ENCODE data around the gene ZGLP1.
"Not testable (repeated sequence)": the region's sequence is repeated elsewhere in the genome, so short reads cannot be mapped to it uniquely, and the experiment has no call there.

The ZGLP1 gene

DNA sequence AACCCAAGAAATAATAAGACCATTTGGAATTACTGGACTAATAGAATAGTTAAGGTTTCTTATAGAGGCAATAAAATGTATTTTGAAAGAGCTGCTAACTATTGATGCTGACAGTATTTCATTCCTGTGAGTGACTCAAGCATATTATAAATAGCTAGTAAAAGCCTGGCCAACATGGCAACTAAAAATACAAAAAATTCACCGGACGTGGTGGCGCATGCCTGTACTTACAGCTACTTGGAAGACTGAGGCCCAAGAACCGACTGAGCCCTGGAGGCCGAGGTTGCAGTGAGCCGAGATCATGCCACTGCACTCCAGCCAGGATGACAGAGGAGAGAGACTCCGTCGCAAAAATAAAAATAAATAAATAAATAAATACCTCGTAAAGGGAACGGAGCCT lies 35.2 kb upstream of the ZGLP1 start:
- H3K4me1 ChIP-seq (ENCODE audit: control insufficient read depth in 1 of 2, insufficient read depth in 1 of 2, low read depth in 1 of 2, low read length in 1 of 2) = peaks cover 51 to 53% of the 10 kb centered on the region in 2 experiments
- H3K27ac ChIP-seq = peak overlapping the region; percentile 100
- H3K27me3 ChIP-seq = no peaks in the 10 kb centered on the region
- peak overlapping the region in 1 of 2 experiments; percentile 18 for H3K4me3 ChIP-seq (ENCODE audit: low read depth in 1 of 2, low read length in 1 of 2)
- H3K9me3 ChIP-seq = no peaks in the 10 kb centered on the region
- H3K36me3 ChIP-seq = peaks cover 8% of the 10 kb centered on the region
- TF ChIP-seq, protein P1, sequence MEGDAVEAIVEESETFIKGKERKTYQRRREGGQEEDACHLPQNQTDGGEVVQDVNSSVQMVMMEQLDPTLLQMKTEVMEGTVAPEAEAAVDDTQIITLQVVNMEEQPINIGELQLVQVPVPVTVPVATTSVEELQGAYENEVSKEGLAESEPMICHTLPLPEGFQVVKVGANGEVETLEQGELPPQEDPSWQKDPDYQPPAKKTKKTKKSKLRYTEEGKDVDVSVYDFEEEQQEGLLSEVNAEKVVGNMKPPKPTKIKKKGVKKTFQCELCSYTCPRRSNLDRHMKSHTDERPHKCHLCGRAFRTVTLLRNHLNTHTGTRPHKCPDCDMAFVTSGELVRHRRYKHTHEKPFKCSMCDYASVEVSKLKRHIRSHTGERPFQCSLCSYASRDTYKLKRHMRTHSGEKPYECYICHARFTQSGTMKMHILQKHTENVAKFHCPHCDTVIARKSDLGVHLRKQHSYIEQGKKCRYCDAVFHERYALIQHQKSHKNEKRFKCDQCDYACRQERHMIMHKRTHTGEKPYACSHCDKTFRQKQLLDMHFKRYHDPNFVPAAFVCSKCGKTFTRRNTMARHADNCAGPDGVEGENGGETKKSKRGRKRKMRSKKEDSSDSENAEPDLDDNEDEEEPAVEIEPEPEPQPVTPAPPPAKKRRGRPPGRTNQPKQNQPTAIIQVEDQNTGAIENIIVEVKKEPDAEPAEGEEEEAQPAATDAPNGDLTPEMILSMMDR (IDR thresholded peaks at IDR 0.05) = no peak

DNA sequence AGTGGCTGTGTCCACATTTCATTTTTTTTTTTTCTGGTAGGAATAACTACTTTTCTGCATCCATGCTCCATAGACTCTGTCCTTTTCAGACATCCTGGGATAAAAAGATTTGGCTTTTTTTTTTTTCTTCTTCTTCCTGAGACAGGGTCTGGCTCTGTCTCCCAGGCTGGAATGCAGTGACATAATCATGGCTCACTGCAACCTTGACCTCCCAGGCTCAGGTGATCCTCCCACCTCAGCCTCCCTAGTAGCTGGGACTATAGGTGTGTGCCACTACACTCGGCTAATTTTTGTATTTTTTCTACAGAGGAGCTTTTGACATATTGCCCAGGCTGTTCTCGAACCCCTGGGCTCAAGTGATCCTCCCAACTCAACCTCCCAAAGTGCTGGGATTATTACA lies 33.9 kb upstream of the ZGLP1 start:
- peak overlapping the region; percentile 100 for H3K27ac ChIP-seq
- no peaks in the 10 kb centered on the region for H3K9me3 ChIP-seq
- H3K36me3 ChIP-seq = no peaks in the 10 kb centered on the region
- H3K4me3 ChIP-seq (ENCODE audit: low read depth in 1 of 2, low read length in 1 of 2) = no peak overlapping the region
- peaks cover 55 to 66% of the 10 kb centered on the region in 2 experiments for H3K4me1 ChIP-seq (ENCODE audit: control insufficient read depth in 1 of 2, insufficient read depth in 1 of 2, low read depth in 1 of 2, low read length in 1 of 2)
- H3K27me3 ChIP-seq = no peaks in the 10 kb centered on the region
- TF ChIP-seq, protein P1 (IDR thresholded peaks at IDR 0.05) = no peak

DNA sequence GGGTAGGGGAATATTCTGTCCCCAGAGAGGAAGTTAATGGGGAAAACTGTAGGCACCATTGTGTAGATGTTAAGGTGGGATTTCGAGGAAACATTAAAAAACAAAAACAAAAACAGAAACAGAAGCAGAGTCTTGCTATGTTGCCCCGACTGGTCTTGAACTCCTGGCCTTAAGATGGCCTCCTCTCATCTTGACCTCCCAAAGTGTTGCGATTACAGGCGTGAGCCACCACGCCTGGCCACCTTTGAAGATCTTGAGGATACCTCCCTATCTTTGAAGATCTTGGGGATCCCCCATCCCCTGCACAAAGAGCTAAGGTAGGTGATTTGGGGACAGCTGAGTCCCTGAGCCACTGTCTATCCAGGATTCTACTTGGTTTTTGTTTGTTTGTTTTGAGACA lies 30.4 kb upstream of the ZGLP1 start:
- no peaks in the 10 kb centered on the region for H3K9me3 ChIP-seq
- H3K36me3 ChIP-seq = peaks cover 29% of the 10 kb centered on the region
- H3K4me3 ChIP-seq (ENCODE audit: low read depth in 1 of 2, low read length in 1 of 2) = peak overlapping the region; percentile 81 to 97
- H3K27ac ChIP-seq = peak overlapping the region; percentile 96
- no peaks in the 10 kb centered on the region for H3K27me3 ChIP-seq
- peaks cover 55 to 68% of the 10 kb centered on the region in 2 experiments for H3K4me1 ChIP-seq (ENCODE audit: control insufficient read depth in 1 of 2, insufficient read depth in 1 of 2, low read depth in 1 of 2, low read length in 1 of 2)
- TF ChIP-seq, protein P1 (IDR thresholded peaks at IDR 0.05) = no peak

DNA sequence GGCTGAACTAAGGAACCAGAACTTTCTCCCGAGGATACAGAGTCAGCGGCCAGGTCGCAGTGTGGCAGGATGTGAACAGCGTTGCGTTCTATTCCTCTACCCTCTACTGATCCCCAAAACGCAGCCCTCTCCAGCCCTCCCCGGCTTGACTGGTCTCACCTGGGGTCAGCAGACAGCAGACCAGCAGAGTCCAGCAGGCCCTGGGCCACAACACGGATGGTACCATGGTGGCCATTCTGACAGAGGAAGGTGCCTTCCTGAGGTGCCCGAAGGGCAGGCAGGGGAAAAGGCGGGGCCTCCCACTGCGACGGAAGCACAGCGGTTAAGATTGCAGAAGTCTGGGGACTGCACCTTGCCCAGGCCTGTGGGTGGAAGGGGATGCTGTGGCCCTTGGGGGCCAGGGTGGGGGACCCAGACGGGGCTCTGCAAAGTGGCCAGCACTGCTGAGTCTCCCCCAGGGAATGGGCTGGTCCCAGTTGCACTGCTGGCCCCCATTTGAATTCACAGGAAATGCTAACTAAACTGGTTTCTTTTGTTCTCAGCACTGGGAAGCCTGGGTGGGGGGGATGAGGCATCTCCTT lies 29.9 kb upstream of the ZGLP1 start, which contains the start of gene ICAM3:
ICAM3 (minus strand) TSS at position 245 of the 581 bp plus-strand sequence; CDS start at position 235, 10 bp downstream.
- Histone ChIP-seq H3K9me3 (no peaks in the 10 kb centered on the region), H3K36me3 (peaks cover 34% of the 10 kb centered on the region), H3K27me3 (no peaks in the 10 kb centered on the region), H3K4me3 (ENCODE audit: low read depth in 1 of 2, low read length in 1 of 2) (peak within 1 kb of the TSS; percentile 81 to 97), H3K4me1 (ENCODE audit: control insufficient read depth in 1 of 2, insufficient read depth in 1 of 2, low read depth in 1 of 2, low read length in 1 of 2) (peaks cover 55 to 68% of the 10 kb centered on the region in 2 experiments), H3K27ac (peak within 1 kb of the TSS; percentile 96)
- TF ChIP-seq, protein P1 (IDR thresholded peaks at IDR 0.05) = peak; percentile 25

DNA sequence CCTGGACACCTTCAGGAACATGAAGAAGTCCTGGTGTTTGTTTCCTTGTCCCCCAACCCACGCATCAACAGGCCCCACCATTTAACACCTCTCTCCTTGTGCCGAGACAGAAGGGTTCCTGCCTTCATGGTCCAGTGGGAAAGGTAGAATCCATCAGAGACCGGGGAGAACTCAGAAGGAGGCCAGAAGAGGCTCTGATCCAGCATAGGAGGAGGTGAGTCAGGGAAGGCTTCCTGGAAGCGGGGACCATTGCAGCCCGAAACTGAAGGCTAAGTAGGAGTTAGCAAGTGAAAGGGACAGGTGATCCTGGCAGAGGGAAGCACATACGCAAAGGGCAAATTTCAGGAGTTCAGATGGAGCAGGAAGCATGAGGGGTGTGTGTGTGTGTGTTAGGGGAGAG lies 29.3 kb upstream of the ZGLP1 start:
- no peaks in the 10 kb centered on the region for H3K27me3 ChIP-seq
- H3K36me3 ChIP-seq = peaks cover 39% of the 10 kb centered on the region
- peak overlapping the region; percentile 81 to 97 for H3K4me3 ChIP-seq (ENCODE audit: low read depth in 1 of 2, low read length in 1 of 2)
- peak overlapping the region; percentile 96 for H3K27ac ChIP-seq
- H3K4me1 ChIP-seq (ENCODE audit: control insufficient read depth in 1 of 2, insufficient read depth in 1 of 2, low read depth in 1 of 2, low read length in 1 of 2) = peaks cover 56 to 70% of the 10 kb centered on the region in 2 experiments
- peaks cover 3% of the 10 kb centered on the region for H3K9me3 ChIP-seq
- TF ChIP-seq, protein P1 (IDR thresholded peaks at IDR 0.05) = no peak

DNA sequence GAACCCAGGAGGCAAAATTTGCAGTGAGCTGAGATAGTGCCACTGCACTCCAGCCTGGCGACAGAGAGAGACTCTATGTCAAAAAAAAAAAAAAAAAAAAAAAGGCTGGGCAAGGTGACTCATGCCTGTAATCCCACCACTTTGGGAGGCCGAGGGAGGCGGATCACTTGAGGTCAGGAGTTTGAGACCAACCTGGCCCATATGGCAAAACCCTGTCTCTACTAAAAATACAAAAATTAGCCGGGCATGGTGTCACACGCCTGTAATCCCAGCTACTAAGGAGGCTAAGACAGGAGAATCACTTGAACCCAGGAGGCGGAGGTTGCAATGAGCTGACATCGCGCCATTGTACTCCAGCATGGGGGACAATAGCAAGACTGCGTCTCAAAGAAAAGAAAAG lies 27.1 kb upstream of the ZGLP1 start:
- not testable (repeated sequence) for H3K27me3 ChIP-seq, H3K9me3 ChIP-seq
- H3K4me1 ChIP-seq (ENCODE audit: control insufficient read depth in 1 of 2, insufficient read depth in 1 of 2, low read depth in 1 of 2, low read length in 1 of 2) = peaks cover 72 to 86% of the 10 kb centered on the region in 2 experiments
- peak overlapping the region; percentile 87 for H3K27ac ChIP-seq
- peaks cover 58% of the 10 kb centered on the region for H3K36me3 ChIP-seq
- H3K4me3 ChIP-seq (ENCODE audit: low read depth in 1 of 2, low read length in 1 of 2) = peak overlapping the region; percentile 5 to 81

All from neutrophil (primary cell).